ENCODE data around the gene PPM1A. TPM values are rescaled to one million over a fixed set of nuclear protein-coding genes. Genes with fewer than 3 reads are reported as not detected.

The PPM1A gene
- total RNA-seq, 1 experiment from 2014 or later, result 28.1 TPM

GRCh38 chr14:60257865-60258264, 8.8 kb downstream of the PPM1A start:
- DNase-seq (ENCODE audit: low read depth, low spot score) (no peak), ATAC-seq (no peak)
- in situ Hi-C loops (cut with HindIII; ENCODE audit: low pct_unique_long_range_greater_than_20kb, low sequenced_read_pairs), result no loop called here
- CTCF ChIA-PET, result interaction anchor here (0.6 kb wide), 1 partner anchor 405 kb away, joined by 3 read pairs; no protein-coding TSS in a partner anchor
- no peak overlapping the region for H3K4me3 ChIP-seq (ENCODE audit: low read depth in 2 of 2, low read length in 2 of 2)
- H3K9me3 ChIP-seq (ENCODE audit: control insufficient read depth, insufficient read depth, low read depth, low read length), result no peaks in the 10 kb centered on the region
- H3K27ac ChIP-seq (ENCODE audit: low read length), result no peak overlapping the region
- H3K27me3 ChIP-seq (ENCODE audit: control insufficient read depth, insufficient read depth, low read length), result no peaks in the 10 kb centered on the region
- H3K4me1 ChIP-seq (ENCODE audit: control insufficient read depth, insufficient read depth, low read length), result no peaks in the 10 kb centered on the region
- no peaks in the 10 kb centered on the region for H3K36me3 ChIP-seq (ENCODE audit: control insufficient read depth, insufficient read depth, low read length)
- no peak for TF ChIP-seq CTCF (IDR thresholded peaks at IDR 0.05)
- no peak for TF ChIP-seq SIN3A (IDR thresholded peaks at IDR 0.05; ENCODE audit: borderline replicate concordance, insufficient read depth, low read depth, low read length)
- TF ChIP-seq POLR2AphosphoS5 (IDR thresholded peaks at IDR 0.05; ENCODE audit: low read depth, low read length), result no peak
- POLR2A ChIA-PET, result interaction anchor here (0.5 kb wide), 1 partner anchor 47 kb away, joined by 3 read pairs; no protein-coding TSS in a partner anchor
- intact Hi-C loops (cut with micrococcal nuclease; ENCODE audit: unreplicated experiment), result no loop called here
- BruUV-seq (replicated peaks), result no TSS peak

DNA sequence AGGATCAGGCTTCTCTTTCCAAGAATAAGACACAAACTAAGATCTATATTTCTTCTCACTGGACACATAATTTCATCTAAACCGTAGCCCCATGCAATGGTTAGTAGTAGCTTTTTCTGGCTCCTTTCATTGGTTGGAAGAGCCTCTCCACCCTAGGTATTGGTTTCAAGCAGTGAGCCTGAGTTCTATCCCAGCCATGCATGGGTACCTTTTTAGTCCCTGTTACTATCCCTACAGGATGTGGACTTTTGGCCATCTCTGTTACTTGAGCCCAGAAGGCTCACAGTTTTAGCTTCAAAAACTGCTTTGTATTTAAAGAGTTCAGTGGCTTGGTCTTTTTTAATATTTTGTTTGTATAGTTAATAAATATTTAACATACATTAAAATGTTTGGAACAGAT, 16.1 kb downstream of the PPM1A start:
- no peak for ATAC-seq
- ChIA-PET POLR2A (interaction anchor here (0.6 kb wide), 1 partner anchor 11 kb away, joined by 10 read pairs; no protein-coding TSS in a partner anchor), CTCF (no interaction called here)
- no peak overlapping the region for H3K27ac ChIP-seq (ENCODE audit: low read length)
- intact Hi-C loops (cut with micrococcal nuclease; ENCODE audit: unreplicated experiment), result no loop called here
- no peaks in the 10 kb centered on the region for H3K27me3 ChIP-seq (ENCODE audit: control insufficient read depth, insufficient read depth, low read length)
- peaks cover 13% of the 10 kb centered on the region; the same call in 1 of the 2 replicates for H3K9me3 ChIP-seq (ENCODE audit: control insufficient read depth, insufficient read depth, low read depth, low read length)
- in situ Hi-C loops (cut with HindIII; ENCODE audit: low pct_unique_long_range_greater_than_20kb, low sequenced_read_pairs), result no loop called here
- H3K36me3 ChIP-seq (ENCODE audit: control insufficient read depth, insufficient read depth, low read length), result no peaks in the 10 kb centered on the region
- no peaks in the 10 kb centered on the region for H3K4me1 ChIP-seq (ENCODE audit: control insufficient read depth, insufficient read depth, low read length)
- BruUV-seq (replicated peaks), result no TSS peak
- no peak for DNase-seq (ENCODE audit: low read depth, low spot score)
- TF ChIP-seq CTCF (IDR thresholded peaks at IDR 0.05), result no peak
- TF ChIP-seq POLR2AphosphoS5 (IDR thresholded peaks at IDR 0.05; ENCODE audit: low read depth, low read length), result no peak
- no peak for TF ChIP-seq TCF7L2 (IDR thresholded peaks at IDR 0.05; ENCODE audit: low read depth, low read length)
- no peak for TF ChIP-seq SIN3A (IDR thresholded peaks at IDR 0.05; ENCODE audit: borderline replicate concordance, insufficient read depth, low read depth, low read length)
- TF ChIP-seq REST (IDR thresholded peaks at IDR 0.05; ENCODE audit: insufficient read depth in 1 of 2, low read depth in 2 of 2, low read length in 1 of 2), result no peak
- H3K4me3 ChIP-seq (ENCODE audit: low read depth in 2 of 2, low read length in 2 of 2), result no peak overlapping the region

All from Panc1 (cell line).